Body of pancreas (tissue), 4 donors: ENCODE data around the gene AARSD1. TPM values are rescaled to one million over a fixed set of nuclear protein-coding genes. Genes with fewer than 3 reads are reported as not detected.
"Not testable (repeated sequence)": the region's sequence is repeated elsewhere in the genome, so short reads cannot be mapped to it uniquely, and the experiment has no call there.

Experiments used
- ATAC-seq: fragments of 150-250 bp; one replicate; pipeline ENCODE4 v1.9.1; 2016
- DNase-seq, 4 donors: peaks; one replicate each; pipeline ENCODE4 v3.0.0-alpha.2; 2019
- H3K27ac ChIP-seq, 4 donors: fragments of 200-600 bp; sonication (generic); 1 replicate in 3 of 4; 2 replicates in 1 of 4; pipeline versions ENCODE4 v1.5.1 to v1.6.1; 2016 to 2019; ENCODE audit warnings: mild to moderate bottlenecking in 1 of 4, mixed read lengths in 1 of 4, moderate library complexity in 1 of 4
- H3K27me3 ChIP-seq, 2 donors: fragments of 200-600 bp; sonication (generic); one replicate each; pipeline ENCODE4 v1.6.0; 2016; ENCODE audit warnings: mild to moderate bottlenecking in 1 of 2
- H3K36me3 ChIP-seq, 2 donors: fragments of 200-600 bp; sonication (generic); replicated peaks in 1 of 2; 2 replicates each; pipeline ENCODE4 v1.5.1; 2016; ENCODE audit warnings: low read depth in 2 of 2; ENCODE audit not compliant: insufficient read depth in 1 of 2
- H3K4me1 ChIP-seq: fragments of 200-600 bp; sonication (generic); one replicate; pipeline ENCODE4 v1.6.0; 2016
- H3K4me3 ChIP-seq, 2 donors: fragments of 200-600 bp; sonication (generic); 1 replicate in 1 of 2; 2 replicates in 1 of 2; pipeline ENCODE4 v1.5.1; 2016 to 2019
- H3K9me3 ChIP-seq, 3 donors: fragments of 200-600 bp; sonication (generic); 1 replicate in 2 of 3; 2 replicates in 1 of 3; pipeline ENCODE4 v1.5.1; 2016
- CTCF ChIP-seq, 7 experiments: fragments of 450-650 bp in 4 of 7; fragments of 200-600 bp in 3 of 7; sonication (generic) in 3 of 7; IDR thresholded peaks; one replicate each; pipeline ENCODE4 v1.5.1; 2016 to 2019; ENCODE audit warnings: antibody characterized with exemption in 7 of 7
- POLR2A ChIP-seq, 3 donors: fragments of 450-650 bp; IDR thresholded peaks; one replicate each; pipeline ENCODE4 v1.6.1; 2016; ENCODE audit warnings: antibody characterized with exemption in 3 of 3, mild to moderate bottlenecking in 2 of 3
- WGBS, 2 donors: methylation state at CpG; one replicate each; pipeline ENCODE4 v1.1.5; 2017; 5-methylcytosine and 5-hydroxymethylcytosine counted together
- intact Hi-C: fragments of 100-400 bp; cut with DNase I; formaldehyde crosslinking; loops from one replicate; pipeline ENCODE4 v1.15.1; 2023
- total RNA-seq, 2 donors: library from RNA; depleted of rRNA; stranded (reverse); fragments of >200 nt; gene quantifications; one replicate each; pipeline ENCODE4 v1.1.0, GENCODE V29; 2016

Gene AARSD1
- total RNA-seq, 2 donors from 2014 or later, result 44.5 to 51.9 TPM

GRCh38 chr17:42929497-42929844 is 34.8 kb downstream of the AARSD1 start:
- peak overlapping the region in 3 of 4 donors; percentile 76 to 77 (median 76) for H3K27ac ChIP-seq
- no peaks in the 10 kb centered on the region for H3K27me3 ChIP-seq
- DNase-seq (no peak), ATAC-seq (no peak)
- no peaks in the 10 kb centered on the region for H3K9me3 ChIP-seq
- WGBS, 2 donors, result 69 to 81% methylated on average over 1 of the region's 1 CpG
- intact Hi-C loops, result no loop called here
- peaks cover 9% of the 10 kb centered on the region for H3K4me1 ChIP-seq
- H3K4me3 ChIP-seq, result no peak overlapping the region
- H3K36me3 ChIP-seq, result no peaks in the 10 kb centered on the region
- TF ChIP-seq CTCF (IDR thresholded peaks at IDR 0.05), result peak in 1 of 7 experiments; percentile 1
- no peak for TF ChIP-seq POLR2A (IDR thresholded peaks at IDR 0.05)

- peak overlapping the region; percentile 57 to 77 (median 76) for H3K27ac ChIP-seq
- TF ChIP-seq POLR2A (IDR thresholded peaks at IDR 0.05) (no peak), CTCF (IDR thresholded peaks at IDR 0.05) (peak; percentile 43 to 91 (median 83))
- intact Hi-C loops, result no loop called here
- no peak overlapping the region for H3K4me3 ChIP-seq
- ATAC-seq (peak; percentile 96), DNase-seq (peak; percentile 60 to 86 (median 74))
- no peaks in the 10 kb centered on the region for H3K9me3 ChIP-seq
- peaks cover 9% of the 10 kb centered on the region for H3K4me1 ChIP-seq
- 22 to 30% methylated on average over 9 of the region's 9 CpGs for WGBS, 2 donors
- H3K36me3 ChIP-seq, result no peaks in the 10 kb centered on the region
- no peaks in the 10 kb centered on the region for H3K27me3 ChIP-seq
These were observed 35.3 kb downstream of the AARSD1 start for GRCh38 chr17:42928714-42929496.

GRCh38 chr17:42924891-42925290 is 39.4 kb downstream of the AARSD1 start:
- H3K4me3 ChIP-seq, result no peak overlapping the region
- H3K27ac ChIP-seq, result no peak overlapping the region
- H3K27me3 ChIP-seq, result no peaks in the 10 kb centered on the region
- 51 to 82% methylated on average over 5 of the region's 5 CpGs for WGBS, 2 donors
- no peak for DNase-seq
- peaks cover 29% of the 10 kb centered on the region for H3K4me1 ChIP-seq
- intact Hi-C loops, result no loop called here
- no peak for TF ChIP-seq CTCF (IDR thresholded peaks at IDR 0.05)
- no peak for TF ChIP-seq POLR2A (IDR thresholded peaks at IDR 0.05)
- no peaks in the 10 kb centered on the region for H3K36me3 ChIP-seq
- H3K9me3 ChIP-seq, result no peaks in the 10 kb centered on the region
- no peak for ATAC-seq

GRCh38 chr17:42923472-42923871 is 40.8 kb downstream of the AARSD1 start:
- 81 to 92% methylated on average over 5 to 6 of the region's 7 CpGs for WGBS, 2 donors
- H3K36me3 ChIP-seq, result not testable (repeated sequence)

GRCh38 chr17:42922294-42922693 is 42.0 kb downstream of the AARSD1 start:
- Histone ChIP-seq H3K27ac (no peak overlapping the region), H3K36me3 (no peaks in the 10 kb centered on the region), H3K4me3 (no peak overlapping the region), H3K4me1 (peaks cover 46% of the 10 kb centered on the region), H3K9me3 (no peaks in the 10 kb centered on the region), H3K27me3 (no peaks in the 10 kb centered on the region)
- 73 to 75% methylated on average over 7 of the region's 7 CpGs for WGBS, 2 donors
- intact Hi-C loops, result no loop called here
- DNase-seq, result no peak
- no peak for ATAC-seq
- TF ChIP-seq CTCF (IDR thresholded peaks at IDR 0.05) (no peak), POLR2A (IDR thresholded peaks at IDR 0.05) (no peak)

More at GRCh38 chr17:42923472-42923871, 40.8 kb downstream of the AARSD1 start:
- H3K27ac ChIP-seq, H3K4me3 ChIP-seq, DNase-seq, H3K9me3 ChIP-seq, ATAC-seq, H3K27me3 ChIP-seq, intact Hi-C loops: not testable (repeated sequence)
- H3K4me1 ChIP-seq, result peaks cover 37% of the 10 kb centered on the region
